ENCODE measurements around the gene TNFRSF4. TPM values are rescaled to one million over a fixed set of nuclear protein-coding genes. Genes with fewer than 3 reads are reported as not detected.

Gene TNFRSF4
- total and polyA plus RNA-seq, 4 donors, result 0.08 to 0.35 (median 0.15) TPM; not detected in 1

DNA sequence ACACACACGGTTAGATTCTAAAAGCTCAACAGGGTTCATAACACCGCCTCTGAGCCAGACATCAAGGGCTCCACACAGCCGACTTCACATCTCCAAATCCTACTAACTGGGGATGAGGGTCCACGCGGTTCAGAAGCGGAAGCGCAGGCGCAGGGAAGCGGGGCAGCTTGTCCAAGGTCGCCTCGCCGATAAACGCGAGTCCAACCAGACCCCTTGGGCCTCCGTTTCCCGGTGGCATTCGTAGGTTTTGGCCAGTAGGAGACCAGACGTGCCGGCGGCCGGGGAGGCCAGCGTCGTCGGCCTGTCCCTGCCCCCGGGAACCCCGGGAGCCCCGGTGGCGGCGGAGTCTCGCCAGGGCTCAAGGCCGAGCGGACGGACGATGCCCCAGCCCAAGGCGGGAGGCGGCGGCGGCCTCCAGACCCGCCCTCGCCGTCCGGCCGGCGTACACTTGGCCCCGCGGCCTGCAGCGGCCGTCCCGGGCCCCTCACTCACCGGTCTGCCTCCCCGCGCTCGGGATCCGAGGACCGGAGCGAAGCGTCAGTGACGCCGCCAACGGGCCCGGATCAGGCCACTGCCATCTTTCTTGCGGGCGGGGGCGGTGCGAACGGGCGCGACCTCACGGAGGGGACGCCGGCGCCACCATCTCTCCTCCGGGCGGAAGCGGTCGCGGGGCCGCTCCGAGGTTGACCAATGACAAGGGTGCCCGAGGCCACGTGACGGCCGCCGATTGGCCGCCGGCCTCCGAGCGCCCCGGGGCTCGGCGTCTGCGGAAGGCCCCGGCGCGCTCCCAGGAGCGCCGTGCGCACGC is 17.7 kb upstream of the TNFRSF4 start, which contains the start of gene SDF4:
Gene SDF4, minus strand, starts transcription at position 602 of the 808 bp plus-strand sequence. CDS start 3,229 bp downstream, outside the sequence.
- Histone ChIP-seq H3K9me3 (ENCODE audit: control insufficient read depth in 4 of 4, low read length in 3 of 4) (no peaks in the 10 kb centered on the region), H3K36me3 (ENCODE audit: control insufficient read depth in 4 of 4, insufficient read depth in 3 of 4, low read depth in 1 of 4, low read length in 3 of 4) (peaks cover 7 to 16% (median 9%) of the 10 kb centered on the region in 4 donors), H3K27me3 (ENCODE audit: control insufficient read depth in 4 of 4, insufficient read depth in 4 of 4, low read length in 3 of 4) (no peaks in the 10 kb centered on the region), H3K9ac (ENCODE audit: low read depth in 1 of 2, low read length in 2 of 2) (peak within 1 kb of the TSS; percentile 87 to 99), H3K27ac (ENCODE audit: low read depth in 1 of 2, low read length in 2 of 2) (peak within 1 kb of the TSS; percentile 71 to 88), H3K4me3 (ENCODE audit: low read depth in 1 of 3, low read length in 3 of 3) (peak within 1 kb of the TSS; percentile 72 to 99 (median 92)), H3K4me1 (ENCODE audit: control insufficient read depth in 4 of 4, insufficient read depth in 4 of 4, low read length in 3 of 4) (peaks cover 14 to 27% (median 23%) of the 10 kb centered on the region in 4 donors)
- DNase-seq (ENCODE audit: low spot score), result peak; percentile 94
- WGBS, result under 1% methylated on average over 99 of the region's 99 CpGs
- TF ChIP-seq YY1 (IDR thresholded peaks at IDR 0.05) (peak; percentile 98), FOXA1 (IDR thresholded peaks at IDR 0.05) (no peak), RXRA (IDR thresholded peaks at IDR 0.05) (no peak), FOXA2 (IDR thresholded peaks at IDR 0.05) (no peak), GABPA (IDR thresholded peaks at IDR 0.05 in 1 of 2, conservative IDR thresholded peaks at IDR 0.05 in 1 of 2) (peak in 1 of 2 donors; percentile 55), JUND (IDR thresholded peaks at IDR 0.05) (no peak), SP1 (IDR thresholded peaks at IDR 0.05) (peak; percentile 28), HNF4A (conservative IDR thresholded peaks at IDR 0.05) (no peak), HNF4G (IDR thresholded peaks at IDR 0.05) (no peak), EGR1 (IDR thresholded peaks at IDR 0.05; ENCODE audit: low read depth in 2 of 2) (no peak), RAD21 (IDR thresholded peaks at IDR 0.05) (peak in 1 of 2 donors; percentile 26), NR2F2 (IDR thresholded peaks at IDR 0.05) (no peak), TAF1 (conservative IDR thresholded peaks at IDR 0.05) (no peak)
- TF ChIP-seq, protein P1, sequence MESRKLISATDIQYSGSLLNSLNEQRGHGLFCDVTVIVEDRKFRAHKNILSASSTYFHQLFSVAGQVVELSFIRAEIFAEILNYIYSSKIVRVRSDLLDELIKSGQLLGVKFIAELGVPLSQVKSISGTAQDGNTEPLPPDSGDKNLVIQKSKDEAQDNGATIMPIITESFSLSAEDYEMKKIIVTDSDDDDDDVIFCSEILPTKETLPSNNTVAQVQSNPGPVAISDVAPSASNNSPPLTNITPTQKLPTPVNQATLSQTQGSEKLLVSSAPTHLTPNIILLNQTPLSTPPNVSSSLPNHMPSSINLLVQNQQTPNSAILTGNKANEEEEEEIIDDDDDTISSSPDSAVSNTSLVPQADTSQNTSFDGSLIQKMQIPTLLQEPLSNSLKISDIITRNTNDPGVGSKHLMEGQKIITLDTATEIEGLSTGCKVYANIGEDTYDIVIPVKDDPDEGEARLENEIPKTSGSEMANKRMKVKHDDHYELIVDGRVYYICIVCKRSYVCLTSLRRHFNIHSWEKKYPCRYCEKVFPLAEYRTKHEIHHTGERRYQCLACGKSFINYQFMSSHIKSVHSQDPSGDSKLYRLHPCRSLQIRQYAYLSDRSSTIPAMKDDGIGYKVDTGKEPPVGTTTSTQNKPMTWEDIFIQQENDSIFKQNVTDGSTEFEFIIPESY (IDR thresholded peaks at IDR 0.05), result no peak
- TF ChIP-seq, protein P2, sequence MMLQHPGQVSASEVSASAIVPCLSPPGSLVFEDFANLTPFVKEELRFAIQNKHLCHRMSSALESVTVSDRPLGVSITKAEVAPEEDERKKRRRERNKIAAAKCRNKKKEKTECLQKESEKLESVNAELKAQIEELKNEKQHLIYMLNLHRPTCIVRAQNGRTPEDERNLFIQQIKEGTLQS (IDR thresholded peaks at IDR 0.05), result no peak
- TF ChIP-seq, protein P3, sequence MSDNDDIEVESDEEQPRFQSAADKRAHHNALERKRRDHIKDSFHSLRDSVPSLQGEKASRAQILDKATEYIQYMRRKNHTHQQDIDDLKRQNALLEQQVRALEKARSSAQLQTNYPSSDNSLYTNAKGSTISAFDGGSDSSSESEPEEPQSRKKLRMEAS (IDR thresholded peaks at IDR 0.05), result no peak
- TF ChIP-seq, protein P4, sequence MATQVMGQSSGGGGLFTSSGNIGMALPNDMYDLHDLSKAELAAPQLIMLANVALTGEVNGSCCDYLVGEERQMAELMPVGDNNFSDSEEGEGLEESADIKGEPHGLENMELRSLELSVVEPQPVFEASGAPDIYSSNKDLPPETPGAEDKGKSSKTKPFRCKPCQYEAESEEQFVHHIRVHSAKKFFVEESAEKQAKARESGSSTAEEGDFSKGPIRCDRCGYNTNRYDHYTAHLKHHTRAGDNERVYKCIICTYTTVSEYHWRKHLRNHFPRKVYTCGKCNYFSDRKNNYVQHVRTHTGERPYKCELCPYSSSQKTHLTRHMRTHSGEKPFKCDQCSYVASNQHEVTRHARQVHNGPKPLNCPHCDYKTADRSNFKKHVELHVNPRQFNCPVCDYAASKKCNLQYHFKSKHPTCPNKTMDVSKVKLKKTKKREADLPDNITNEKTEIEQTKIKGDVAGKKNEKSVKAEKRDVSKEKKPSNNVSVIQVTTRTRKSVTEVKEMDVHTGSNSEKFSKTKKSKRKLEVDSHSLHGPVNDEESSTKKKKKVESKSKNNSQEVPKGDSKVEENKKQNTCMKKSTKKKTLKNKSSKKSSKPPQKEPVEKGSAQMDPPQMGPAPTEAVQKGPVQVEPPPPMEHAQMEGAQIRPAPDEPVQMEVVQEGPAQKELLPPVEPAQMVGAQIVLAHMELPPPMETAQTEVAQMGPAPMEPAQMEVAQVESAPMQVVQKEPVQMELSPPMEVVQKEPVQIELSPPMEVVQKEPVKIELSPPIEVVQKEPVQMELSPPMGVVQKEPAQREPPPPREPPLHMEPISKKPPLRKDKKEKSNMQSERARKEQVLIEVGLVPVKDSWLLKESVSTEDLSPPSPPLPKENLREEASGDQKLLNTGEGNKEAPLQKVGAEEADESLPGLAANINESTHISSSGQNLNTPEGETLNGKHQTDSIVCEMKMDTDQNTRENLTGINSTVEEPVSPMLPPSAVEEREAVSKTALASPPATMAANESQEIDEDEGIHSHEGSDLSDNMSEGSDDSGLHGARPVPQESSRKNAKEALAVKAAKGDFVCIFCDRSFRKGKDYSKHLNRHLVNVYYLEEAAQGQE (IDR thresholded peaks at IDR 0.05), result no peak
- TF ChIP-seq, protein P5, sequence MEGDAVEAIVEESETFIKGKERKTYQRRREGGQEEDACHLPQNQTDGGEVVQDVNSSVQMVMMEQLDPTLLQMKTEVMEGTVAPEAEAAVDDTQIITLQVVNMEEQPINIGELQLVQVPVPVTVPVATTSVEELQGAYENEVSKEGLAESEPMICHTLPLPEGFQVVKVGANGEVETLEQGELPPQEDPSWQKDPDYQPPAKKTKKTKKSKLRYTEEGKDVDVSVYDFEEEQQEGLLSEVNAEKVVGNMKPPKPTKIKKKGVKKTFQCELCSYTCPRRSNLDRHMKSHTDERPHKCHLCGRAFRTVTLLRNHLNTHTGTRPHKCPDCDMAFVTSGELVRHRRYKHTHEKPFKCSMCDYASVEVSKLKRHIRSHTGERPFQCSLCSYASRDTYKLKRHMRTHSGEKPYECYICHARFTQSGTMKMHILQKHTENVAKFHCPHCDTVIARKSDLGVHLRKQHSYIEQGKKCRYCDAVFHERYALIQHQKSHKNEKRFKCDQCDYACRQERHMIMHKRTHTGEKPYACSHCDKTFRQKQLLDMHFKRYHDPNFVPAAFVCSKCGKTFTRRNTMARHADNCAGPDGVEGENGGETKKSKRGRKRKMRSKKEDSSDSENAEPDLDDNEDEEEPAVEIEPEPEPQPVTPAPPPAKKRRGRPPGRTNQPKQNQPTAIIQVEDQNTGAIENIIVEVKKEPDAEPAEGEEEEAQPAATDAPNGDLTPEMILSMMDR (IDR thresholded peaks at IDR 0.05; ENCODE audit: low read depth, low read length, missing input control), result no peak
